Brain microvascular endothelial cell (primary cell): Measurements from ENCODE around the gene TNPO2.
A peak's percentile ranks its signal among the peaks of the same experiment; 100 is the strongest.
"Not testable (repeated sequence)": the region's sequence is repeated elsewhere in the genome, so short reads cannot be mapped to it uniquely, and the experiment has no call there.

Experiments used
- DNase-seq: peaks from one replicate; pipeline ENCODE4 v3.0.0-alpha.2; 2020
- H3K27ac ChIP-seq: fragments of 250-450 bp; sonication (Bioruptor Pico); 2 replicates; pipeline ENCODE4 v1.5.1; 2020; ENCODE audit warnings: mild to moderate bottlenecking, moderate library complexity
- H3K27me3 ChIP-seq: fragments of 250-450 bp; sonication (Bioruptor Pico); replicated peaks from 2 replicates; pipeline ENCODE4 v1.5.1; 2020; ENCODE audit warnings: mild to moderate bottlenecking
- H3K36me3 ChIP-seq: fragments of 250-450 bp; sonication (Bioruptor Pico); replicated peaks from 2 replicates; pipeline ENCODE4 v1.5.1; 2020; ENCODE audit warnings: mild to moderate bottlenecking
- H3K4me3 ChIP-seq: 2 replicates; pipeline ENCODE4 v1.5.1; 2011; ENCODE audit warnings: low read depth, mild to moderate bottlenecking, control low read depth, low read length, moderate library complexity
- in situ Hi-C: cut with HindIII; loops from 2 replicates; pipeline ENCODE4 v1.10.0; 2017; ENCODE audit warnings: low sequenced_read_pairs, low pct_ligation_motif_present
- TF ChIP-seq, protein P1 (sequence below): IDR thresholded peaks from 2 replicates; pipeline ENCODE4 v1.5.1; 2011; ENCODE audit warnings: low read depth, mild to moderate bottlenecking, moderate library complexity, low read length, control low read depth, inconsistent platforms; ENCODE audit errors: missing control alignments

The TNPO2 gene

DNA sequence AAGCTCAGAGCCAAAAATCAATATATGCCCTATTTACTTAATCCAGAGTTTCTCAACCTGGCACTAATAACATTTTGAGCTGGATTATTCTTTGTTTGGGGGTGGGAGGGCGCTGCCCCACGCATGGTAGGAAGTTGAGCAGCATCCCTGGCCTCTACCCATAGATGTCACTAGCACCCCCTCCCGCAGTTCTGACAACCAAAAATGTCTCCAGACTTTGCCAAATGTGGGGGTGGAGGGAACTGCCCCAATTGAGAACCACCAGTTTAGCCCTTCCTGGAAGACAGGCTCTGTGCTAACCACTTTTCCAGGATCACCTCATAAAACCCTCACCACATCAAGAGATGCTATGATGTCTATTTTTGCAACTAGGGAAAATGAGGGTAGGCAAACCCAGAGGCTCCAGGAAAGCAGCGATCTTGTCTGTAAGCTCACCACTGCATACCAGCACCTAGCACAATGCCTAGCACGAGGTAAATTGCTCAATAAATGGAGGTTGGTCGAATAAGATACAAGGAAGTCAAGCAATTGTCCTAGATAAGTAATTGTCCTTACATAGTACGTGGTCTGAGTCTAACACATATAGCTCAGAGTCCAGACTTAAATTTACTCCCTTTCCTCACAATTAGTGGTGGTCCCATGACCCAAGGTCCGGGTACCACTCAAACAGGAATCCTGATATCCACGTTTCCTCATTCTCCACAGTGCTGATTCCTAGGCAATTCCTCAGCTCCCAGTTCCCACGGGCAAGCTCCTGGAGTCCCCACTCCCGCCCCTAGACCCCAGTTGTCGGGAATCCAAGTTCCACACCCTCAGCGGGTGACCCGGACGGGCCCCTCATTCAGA, 9.9 kb upstream of the TNPO2 start:
- no peak for DNase-seq
- in situ Hi-C loops, result no loop called here
- H3K4me3 ChIP-seq, result peak overlapping the region; percentile 94

DNA sequence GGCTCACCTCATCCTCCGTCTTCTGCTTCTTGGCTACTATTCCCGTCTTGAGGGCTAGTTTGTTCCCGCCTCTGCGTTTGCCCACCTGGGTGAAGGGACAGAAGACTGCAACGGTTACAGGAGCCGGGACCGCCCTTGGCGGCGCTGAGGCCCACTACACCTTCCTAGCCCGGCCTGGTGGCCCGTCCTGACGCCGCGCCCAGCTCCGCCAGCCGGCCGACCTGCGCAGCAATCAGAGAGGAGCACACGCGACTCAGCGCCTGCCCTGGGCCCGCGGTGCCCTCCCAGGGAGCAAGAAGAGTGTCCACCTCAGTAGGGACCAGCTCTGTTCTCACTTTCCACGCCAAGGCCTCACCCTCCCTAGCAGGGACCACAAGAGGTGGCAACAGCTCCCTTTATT, 7.6 kb upstream of the TNPO2 start:
- Histone ChIP-seq H3K36me3 (peaks cover 37% of the 10 kb centered on the region), H3K27me3 (no peaks in the 10 kb centered on the region), H3K4me3 (no peak overlapping the region), H3K27ac (no peak overlapping the region)
- TF ChIP-seq, protein P1, sequence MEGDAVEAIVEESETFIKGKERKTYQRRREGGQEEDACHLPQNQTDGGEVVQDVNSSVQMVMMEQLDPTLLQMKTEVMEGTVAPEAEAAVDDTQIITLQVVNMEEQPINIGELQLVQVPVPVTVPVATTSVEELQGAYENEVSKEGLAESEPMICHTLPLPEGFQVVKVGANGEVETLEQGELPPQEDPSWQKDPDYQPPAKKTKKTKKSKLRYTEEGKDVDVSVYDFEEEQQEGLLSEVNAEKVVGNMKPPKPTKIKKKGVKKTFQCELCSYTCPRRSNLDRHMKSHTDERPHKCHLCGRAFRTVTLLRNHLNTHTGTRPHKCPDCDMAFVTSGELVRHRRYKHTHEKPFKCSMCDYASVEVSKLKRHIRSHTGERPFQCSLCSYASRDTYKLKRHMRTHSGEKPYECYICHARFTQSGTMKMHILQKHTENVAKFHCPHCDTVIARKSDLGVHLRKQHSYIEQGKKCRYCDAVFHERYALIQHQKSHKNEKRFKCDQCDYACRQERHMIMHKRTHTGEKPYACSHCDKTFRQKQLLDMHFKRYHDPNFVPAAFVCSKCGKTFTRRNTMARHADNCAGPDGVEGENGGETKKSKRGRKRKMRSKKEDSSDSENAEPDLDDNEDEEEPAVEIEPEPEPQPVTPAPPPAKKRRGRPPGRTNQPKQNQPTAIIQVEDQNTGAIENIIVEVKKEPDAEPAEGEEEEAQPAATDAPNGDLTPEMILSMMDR, result no peak
- DNase-seq, result no peak
- in situ Hi-C loops, result no loop called here

More for the DNA sequence above, 9.9 kb upstream of the TNPO2 start:
- TF ChIP-seq, protein P1, result peak; percentile 70
- H3K27ac ChIP-seq, result peak overlapping the region; percentile 89
- H3K36me3 ChIP-seq, result peaks cover 28% of the 10 kb centered on the region
- H3K27me3 ChIP-seq, result no peaks in the 10 kb centered on the region

DNA sequence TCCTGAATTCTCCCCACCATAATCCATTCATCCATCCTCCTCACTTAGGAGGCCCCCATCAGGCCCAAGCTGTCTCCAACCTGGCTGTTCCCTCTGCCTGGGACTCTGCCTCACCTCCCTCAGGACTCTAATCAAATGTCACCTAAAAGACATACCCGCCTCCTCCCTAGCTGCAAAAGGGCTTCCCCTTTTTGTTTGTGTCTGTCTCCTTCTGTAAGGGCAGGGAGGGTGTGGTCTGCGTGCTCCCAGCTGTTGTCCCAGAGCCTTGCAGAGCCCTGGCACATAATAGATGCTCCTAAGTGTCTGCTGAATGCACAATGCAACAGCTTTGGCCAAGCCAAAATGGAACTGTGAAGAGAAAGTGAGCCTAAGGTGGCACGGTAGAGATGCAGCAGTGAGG, 6.3 kb upstream of the TNPO2 start:
- H3K36me3 ChIP-seq, result peaks cover 37% of the 10 kb centered on the region
- in situ Hi-C loops, result no loop called here
- no peak overlapping the region for H3K4me3 ChIP-seq
- DNase-seq, result no peak
- TF ChIP-seq, protein P1, result no peak
- H3K27ac ChIP-seq, result no peak overlapping the region
- H3K27me3 ChIP-seq, result no peaks in the 10 kb centered on the region

DNA sequence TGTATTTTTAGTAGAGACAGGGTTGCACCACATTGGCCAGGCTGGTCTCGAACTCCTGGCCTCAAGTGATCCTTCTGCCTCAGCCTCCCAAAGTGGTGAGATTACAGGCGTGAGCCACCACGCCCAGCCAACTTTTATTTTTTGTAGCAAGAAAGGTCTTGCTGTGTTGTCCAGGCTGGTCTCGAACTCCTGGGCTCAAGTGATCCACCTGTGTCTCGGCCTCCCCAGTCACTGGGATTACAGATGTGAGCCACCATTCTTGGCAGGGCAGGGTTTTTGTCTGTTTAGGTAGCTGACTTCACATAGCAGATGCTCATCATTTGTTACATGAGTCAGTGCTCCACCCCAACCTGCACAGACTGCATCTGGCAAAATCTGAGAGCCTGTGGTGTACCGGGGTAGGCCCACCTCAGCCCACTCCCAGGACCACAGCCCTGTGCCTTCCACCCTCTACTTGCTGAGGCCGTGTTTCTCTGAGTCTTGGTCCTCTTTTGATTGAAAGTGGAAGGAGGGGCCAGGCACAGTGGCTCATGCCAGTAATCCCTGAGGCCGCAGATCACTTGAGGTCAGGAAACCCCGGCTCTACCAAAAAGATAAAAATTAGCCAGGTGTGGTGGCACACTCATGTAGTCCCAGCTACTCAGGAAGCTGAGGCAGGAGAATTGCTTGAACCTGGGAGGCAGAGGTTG, 4.2 kb upstream of the TNPO2 start:
- H3K36me3 ChIP-seq, result peaks cover 37% of the 10 kb centered on the region
- TF ChIP-seq, protein P1, result no peak
- H3K27ac ChIP-seq, result no peak overlapping the region
- DNase-seq, result no peak
- H3K27me3 ChIP-seq, result no peaks in the 10 kb centered on the region
- in situ Hi-C loops, result no loop called here
- no peak overlapping the region for H3K4me3 ChIP-seq

DNA sequence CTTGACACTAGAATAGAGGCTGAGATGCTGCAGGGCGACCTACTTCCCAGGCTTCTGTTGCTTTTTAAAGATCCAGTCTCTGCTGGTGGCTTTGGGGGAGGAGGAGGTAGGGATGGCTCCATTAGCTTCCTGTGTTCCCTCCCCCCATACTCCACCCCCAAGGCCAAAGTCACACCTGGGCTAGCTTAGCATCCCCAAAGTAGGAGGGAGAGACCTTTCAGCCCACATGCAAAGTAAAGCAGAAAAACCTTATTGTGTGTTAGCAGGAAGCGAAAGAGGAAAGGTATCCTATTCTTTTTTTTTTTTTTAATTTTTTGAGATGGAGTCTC, 3.2 kb upstream of the TNPO2 start:
- H3K4me3 ChIP-seq, result no peak overlapping the region
- in situ Hi-C loops, result no loop called here
- DNase-seq, result no peak
- H3K36me3 ChIP-seq, result peaks cover 37% of the 10 kb centered on the region
- no peak overlapping the region for H3K27ac ChIP-seq
- TF ChIP-seq, protein P1, result no peak
- no peaks in the 10 kb centered on the region for H3K27me3 ChIP-seq

DNA sequence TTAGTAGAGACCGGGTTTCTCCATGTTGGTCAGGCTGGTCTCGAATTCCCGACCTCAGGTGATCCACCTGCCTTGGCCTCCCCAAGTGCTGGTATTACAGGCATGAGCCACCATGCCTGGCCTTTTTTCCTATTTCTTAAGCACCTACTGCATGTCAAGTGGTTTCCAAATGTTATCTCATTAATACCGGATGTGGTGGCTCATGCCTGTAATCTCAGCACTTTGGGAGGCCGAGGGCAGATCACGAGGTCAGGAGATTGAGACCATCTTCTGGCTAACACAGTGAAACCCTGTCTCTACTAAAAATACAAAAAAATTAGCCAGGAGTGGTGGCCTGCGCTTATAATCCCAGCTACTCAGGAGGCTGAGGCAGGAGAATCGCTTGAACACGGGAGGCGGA, 1.9 kb upstream of the TNPO2 start:
- not testable (repeated sequence) for H3K4me3 ChIP-seq

More for the DNA sequence above, 1.9 kb upstream of the TNPO2 start:
- H3K27ac ChIP-seq, DNase-seq, H3K27me3 ChIP-seq, in situ Hi-C loops: not testable (repeated sequence)
- H3K36me3 ChIP-seq, result peaks cover 27% of the 10 kb centered on the region
